GM19099 (cell line): ENCODE data around the gene LIPG.

Experiments used
- POLR2A ChIP-seq: IDR thresholded peaks from 3 replicates; pipeline ENCODE4 v1.6.1; 2011; ENCODE audit warnings: low read depth; ENCODE audit not compliant: insufficient read length; ENCODE audit errors: extremely low read depth

Gene LIPG

GRCh38 chr18:49564518-49564834 is 2.6 kb downstream of the LIPG start:
- TF ChIP-seq POLR2A: no peak

- no peak for TF ChIP-seq POLR2A
These were observed 3.2 kb downstream of the LIPG start for GRCh38 chr18:49565101-49565500.

GRCh38 chr18:49565612-49566011 is 3.8 kb downstream of the LIPG start:
- no peak for TF ChIP-seq POLR2A

GRCh38 chr18:49566217-49566770 is 4.4 kb downstream of the LIPG start:
- no peak for TF ChIP-seq POLR2A

- no peak for TF ChIP-seq POLR2A
These were observed 5.1 kb downstream of the LIPG start for GRCh38 chr18:49566985-49567384.

- no peak for TF ChIP-seq POLR2A
These were observed 7.9 kb downstream of the LIPG start for GRCh38 chr18:49569724-49570123.

GRCh38 chr18:49570836-49571235 is 9.0 kb downstream of the LIPG start:
- TF ChIP-seq POLR2A: no peak

- TF ChIP-seq POLR2A: no peak
These were observed 10.9 kb downstream of the LIPG start for GRCh38 chr18:49572611-49573345.

GRCh38 chr18:49573835-49574234 is 12.0 kb downstream of the LIPG start:
- no peak for TF ChIP-seq POLR2A

GRCh38 chr18:49580279-49580678 is 18.4 kb downstream of the LIPG start:
- TF ChIP-seq POLR2A: no peak

GRCh38 chr18:49581371-49581770 is 19.5 kb downstream of the LIPG start:
- TF ChIP-seq POLR2A: no peak

GRCh38 chr18:49582579-49582978 is 20.7 kb downstream of the LIPG start:
- no peak for TF ChIP-seq POLR2A

GRCh38 chr18:49584394-49584793 is 22.5 kb downstream of the LIPG start:
- TF ChIP-seq POLR2A: no peak

- no peak for TF ChIP-seq POLR2A
These were observed 24.2 kb downstream of the LIPG start for GRCh38 chr18:49585781-49586663.

- TF ChIP-seq POLR2A: no peak
These were observed 26.3 kb downstream of the LIPG start for GRCh38 chr18:49588171-49588570.

- no peak for TF ChIP-seq POLR2A
These were observed 27.1 kb downstream of the LIPG start for GRCh38 chr18:49588971-49589370.
